Smooth muscle cell (in vitro differentiated cells): ENCODE data around the gene IL3. TPM values are rescaled to one million over a fixed set of nuclear protein-coding genes. Genes with fewer than 3 reads are reported as not detected.
A peak's percentile ranks its signal among the peaks of the same experiment; 100 is the strongest.

Source experiments
- DNase-seq: peaks from one replicate; lab custom pipeline; 2025; ENCODE audit not compliant: unreplicated experiment; lab: John Stamatoyannopoulos, UW
- H2AFZ ChIP-seq: fragments of 200-600 bp; sonication (generic); 2 replicates; pipeline ENCODE4 v1.6.0; 2016; ENCODE audit warnings: antibody characterized with exemption, low read depth, mild to moderate bottlenecking
- H3F3A ChIP-seq: fragments of 200-600 bp; sonication (generic); 2 replicates; pipeline ENCODE4 v1.6.0; 2017; ENCODE audit warnings: antibody characterized with exemption, low read depth
- H3K27ac ChIP-seq: fragments of 200-600 bp; sonication (generic); 2 replicates; pipeline ENCODE4 v1.5.1; 2016; ENCODE audit warnings: low read depth, mild to moderate bottlenecking
- H3K27me3 ChIP-seq: fragments of 200-600 bp; sonication (generic); 2 replicates; pipeline ENCODE4 v1.6.1; 2016; ENCODE audit warnings: low read depth, mild to moderate bottlenecking
- H3K36me3 ChIP-seq: fragments of 200-600 bp; sonication (generic); 2 replicates; pipeline ENCODE4 v1.5.1; 2016; ENCODE audit warnings: low read depth
- H3K4me1 ChIP-seq: fragments of 200-600 bp; sonication (generic); 2 replicates; pipeline ENCODE4 v1.5.1; 2016; ENCODE audit warnings: low read depth
- H3K4me2 ChIP-seq: fragments of 200-600 bp; sonication (generic); 2 replicates; pipeline ENCODE4 v1.6.0; 2016; ENCODE audit warnings: mild to moderate bottlenecking
- H3K4me3 ChIP-seq: fragments of 200-600 bp; sonication (generic); 2 replicates; pipeline ENCODE4 v1.5.1; 2016; ENCODE audit warnings: mild to moderate bottlenecking
- H3K79me2 ChIP-seq: fragments of 200-600 bp; sonication (generic); 2 replicates; pipeline ENCODE4 v1.6.0; 2016; ENCODE audit warnings: low read depth, mild to moderate bottlenecking
- H3K9ac ChIP-seq: fragments of 200-600 bp; sonication (generic); 2 replicates; pipeline ENCODE4 v1.6.0; 2016; ENCODE audit warnings: low read depth
- H3K9me3 ChIP-seq: fragments of 200-600 bp; sonication (generic); replicated peaks from 2 replicates; pipeline ENCODE4 v1.5.1; 2016; ENCODE audit warnings: low read depth
- H4K20me1 ChIP-seq: fragments of 200-600 bp; sonication (generic); 2 replicates; pipeline ENCODE4 v1.6.0; 2016; ENCODE audit warnings: low read depth
- CTCF ChIP-seq: fragments of 200-600 bp; sonication (generic); IDR thresholded peaks from 2 replicates; pipeline ENCODE4 v1.5.1; 2017; ENCODE audit warnings: borderline replicate concordance, mild to moderate bottlenecking, antibody characterized with exemption; ENCODE audit not compliant: insufficient read depth, poor library complexity, severe bottlenecking
- WGBS: methylation state at CpG from one replicate; pipeline ENCODE4 v1.1.7; 2016; ENCODE audit warnings: low lambda C conversion rate; 5-methylcytosine and 5-hydroxymethylcytosine counted together
- polyA plus RNA-seq: library from polyadenylated mRNA; unstranded; fragments of >200 nt; fragmentation: Nextera tagmentation; extraction: Ambion mirVana; gene quantifications from 2 replicates; pipeline ENCODE4 v1.2.1, GENCODE V29; 2016
- total RNA-seq: library from RNA; depleted of rRNA; stranded (reverse); fragments of >200 nt; gene quantifications from 2 replicates; pipeline ENCODE4 v1.2.3, GENCODE V29; 2014

The IL3 gene
- total and polyA plus RNA-seq, 2 experiments from 2014 or later = not detected

- H3K27ac ChIP-seq = no peak overlapping the region
- H3K4me1 ChIP-seq = peaks cover 4% of the 10 kb centered on the region
- no peak for TF ChIP-seq CTCF
- H2AFZ ChIP-seq = no peak overlapping the region
- peaks cover 3% of the 10 kb centered on the region for H3F3A ChIP-seq
- DNase-seq = no peak
- H3K4me2 ChIP-seq = no peak overlapping the region
- H3K9ac ChIP-seq = no peak overlapping the region
- H3K79me2 ChIP-seq = no peaks in the 10 kb centered on the region
- no peaks in the 10 kb centered on the region for H3K27me3 ChIP-seq
- no peaks in the 10 kb centered on the region for H4K20me1 ChIP-seq
- no peaks in the 10 kb centered on the region for H3K9me3 ChIP-seq
- H3K4me3 ChIP-seq = no peak overlapping the region
- 88% methylated on average over 8 of the region's 8 CpGs for WGBS
- H3K36me3 ChIP-seq = no peaks in the 10 kb centered on the region
Measured at GRCh38 chr5:132100672-132101261, 40.3 kb downstream of the IL3 start.

GRCh38 chr5:132101385-132101880, 41.0 kb downstream of the IL3 start:
- Histone ChIP-seq H3K9ac (no peak overlapping the region), H3K4me2 (no peak overlapping the region), H3K27ac (no peak overlapping the region), H3K4me1 (peaks cover 4% of the 10 kb centered on the region), H4K20me1 (no peaks in the 10 kb centered on the region), H2AFZ (no peak overlapping the region), H3K4me3 (no peak overlapping the region), H3F3A (peaks cover 3% of the 10 kb centered on the region), H3K79me2 (no peaks in the 10 kb centered on the region), H3K36me3 (no peaks in the 10 kb centered on the region), H3K27me3 (no peaks in the 10 kb centered on the region), H3K9me3 (no peaks in the 10 kb centered on the region)
- TF ChIP-seq CTCF = no peak
- no peak for DNase-seq
- WGBS = 92% methylated on average over 6 of the region's 6 CpGs

- Histone ChIP-seq H3K79me2 (no peaks in the 10 kb centered on the region), H3K4me3 (no peak overlapping the region), H2AFZ (no peak overlapping the region), H4K20me1 (no peaks in the 10 kb centered on the region), H3F3A (peaks cover 3% of the 10 kb centered on the region), H3K9ac (no peak overlapping the region), H3K4me1 (peaks cover 4% of the 10 kb centered on the region), H3K27ac (peak overlapping the region; percentile 83), H3K4me2 (no peak overlapping the region), H3K36me3 (no peaks in the 10 kb centered on the region), H3K9me3 (no peaks in the 10 kb centered on the region), H3K27me3 (no peaks in the 10 kb centered on the region)
- DNase-seq = no peak
- TF ChIP-seq CTCF = no peak
- WGBS = 96% methylated on average over 5 of the region's 5 CpGs
Measured at GRCh38 chr5:132102101-132102701, 41.7 kb downstream of the IL3 start.

- TF ChIP-seq CTCF = no peak
- Histone ChIP-seq H3K27me3 (no peaks in the 10 kb centered on the region), H3K9ac (peak overlapping the region; percentile 33), H3K27ac (peak overlapping the region; percentile 83), H3K4me1 (peaks cover 4% of the 10 kb centered on the region), H2AFZ (no peak overlapping the region), H4K20me1 (no peaks in the 10 kb centered on the region), H3K36me3 (no peaks in the 10 kb centered on the region), H3F3A (peaks cover 3% of the 10 kb centered on the region), H3K4me2 (no peak overlapping the region), H3K9me3 (no peaks in the 10 kb centered on the region), H3K79me2 (no peaks in the 10 kb centered on the region), H3K4me3 (no peak overlapping the region)
- WGBS = 75% methylated on average over 3 of the region's 3 CpGs
- DNase-seq = no peak
Measured at GRCh38 chr5:132102944-132103331, 42.5 kb downstream of the IL3 start.
